Trophoblast cell (in vitro differentiated cells and primary cell): Measurements from ENCODE around the gene TPD52L1.
A peak's percentile ranks its signal among the peaks of the same experiment; 100 is the strongest.

ENCODE experiments used
- DNase-seq, 2 donors: peaks; one replicate each; pipeline ENCODE4 v3.0.0-alpha.2; 2016
- H2AFZ ChIP-seq: 2 replicates; pipeline ENCODE4 v1.6.1; 2013; ENCODE audit warnings: low read length, moderate library complexity, mild to moderate bottlenecking; ENCODE audit not compliant: insufficient read depth, poor library complexity
- H2AK5ac ChIP-seq: 2 replicates; pipeline ENCODE4 v1.6.1; 2013; ENCODE audit warnings: mild to moderate bottlenecking, low read length
- H2BK120ac ChIP-seq: 2 replicates; pipeline ENCODE4 v1.6.1; 2013; ENCODE audit warnings: low read length, mild to moderate bottlenecking, moderate library complexity; ENCODE audit not compliant: insufficient read depth, poor library complexity
- H2BK12ac ChIP-seq: 2 replicates; pipeline ENCODE4 v1.6.1; 2013; ENCODE audit warnings: mild to moderate bottlenecking, low read length, moderate library complexity
- H2BK5ac ChIP-seq: 2 replicates; pipeline ENCODE4 v1.6.1; 2013; ENCODE audit warnings: low read length, low read depth, moderate library complexity, mild to moderate bottlenecking; ENCODE audit not compliant: poor library complexity
- H3K14ac ChIP-seq: 2 replicates; pipeline ENCODE4 v1.6.1; 2013; ENCODE audit warnings: mild to moderate bottlenecking, low read length
- H3K18ac ChIP-seq: 2 replicates; pipeline ENCODE4 v1.6.1; 2013; ENCODE audit warnings: mild to moderate bottlenecking, low read length
- H3K23ac ChIP-seq: 2 replicates; pipeline ENCODE4 v1.6.1; 2013; ENCODE audit warnings: low read length
- H3K27ac ChIP-seq: 2 replicates; pipeline ENCODE4 v1.5.1; 2013; ENCODE audit warnings: low read depth, mild to moderate bottlenecking, inconsistent platforms, low read length, moderate library complexity
- H3K27me3 ChIP-seq: 2 replicates; pipeline ENCODE4 v1.6.1; 2013; ENCODE audit warnings: inconsistent platforms, mild to moderate bottlenecking, low read length, moderate library complexity; ENCODE audit not compliant: insufficient read depth
- H3K36me3 ChIP-seq, 2 experiments: 1 replicate in 1 of 2; 2 replicates in 1 of 2; pipeline ENCODE4 v1.6.1; 2013; ENCODE audit warnings: low read length in 2 of 2, mild to moderate bottlenecking in 2 of 2, moderate library complexity in 1 of 2; ENCODE audit not compliant: insufficient read depth in 2 of 2, control insufficient read depth in 1 of 2
- H3K4ac ChIP-seq: 2 replicates; pipeline ENCODE4 v1.6.1; 2013; ENCODE audit warnings: low read depth, mild to moderate bottlenecking, low read length, moderate library complexity
- H3K4me1 ChIP-seq, 2 experiments: 1 replicate in 1 of 2; 2 replicates in 1 of 2; pipeline ENCODE4 v1.6.1; 2013; ENCODE audit warnings: low read length in 2 of 2, mild to moderate bottlenecking in 2 of 2, moderate library complexity in 1 of 2; ENCODE audit not compliant: insufficient read depth in 2 of 2, control insufficient read depth in 1 of 2
- H3K4me2 ChIP-seq: 2 replicates; pipeline ENCODE4 v1.6.1; 2013; ENCODE audit warnings: inconsistent platforms, mild to moderate bottlenecking, low read length, moderate library complexity
- H3K4me3 ChIP-seq: 2 replicates; pipeline ENCODE4 v1.5.1; 2013; ENCODE audit warnings: mild to moderate bottlenecking, low read depth, low read length, inconsistent platforms
- H3K79me1 ChIP-seq: one replicate; pipeline ENCODE4 v1.6.1; 2013; ENCODE audit warnings: low read length
- H3K79me2 ChIP-seq: 2 replicates; pipeline ENCODE4 v1.6.1; 2013; ENCODE audit warnings: low read length, mild to moderate bottlenecking; ENCODE audit not compliant: control insufficient read depth, insufficient read depth, poor library complexity
- H3K9ac ChIP-seq: 2 replicates; pipeline ENCODE4 v1.6.1; 2013; ENCODE audit warnings: mild to moderate bottlenecking, low read length
- H3K9me3 ChIP-seq: 2 replicates; pipeline ENCODE4 v1.6.1; 2013; ENCODE audit warnings: low read depth, mild to moderate bottlenecking, control low read depth, inconsistent platforms, low read length; ENCODE audit not compliant: insufficient read depth
- H4K12ac ChIP-seq: 2 replicates; pipeline ENCODE4 v1.6.1; 2013; ENCODE audit warnings: low read depth, mild to moderate bottlenecking, low read length, moderate library complexity
- H4K8ac ChIP-seq: 2 replicates; pipeline ENCODE4 v1.6.1; 2013; ENCODE audit warnings: low read depth, mild to moderate bottlenecking, low read length, moderate library complexity
- H4K91ac ChIP-seq: one replicate; pipeline ENCODE4 v1.6.1; 2013; ENCODE audit warnings: low read depth, mild to moderate bottlenecking, low read length, moderate library complexity
- WGBS: extraction: QIAGEN DNeasy Blood & Tissue Kit; methylation state at CpG from one replicate; pipeline ENCODE4 v1.1.7; 2013; ENCODE audit warnings: missing lambda C conversion rate; ENCODE audit not compliant: insufficient read length, insufficient coverage; ENCODE audit errors: extremely low coverage; 5-methylcytosine and 5-hydroxymethylcytosine counted together

Gene TPD52L1

GRCh38 chr6:125273965-125274364, 120.4 kb downstream of the TPD52L1 start:
- WGBS: no CpG with 5 or more reads among the region's 7 CpGs

GRCh38 chr6:125274935-125275334, 121.4 kb downstream of the TPD52L1 start:
- no peak overlapping the region for H3K18ac ChIP-seq
- no peak overlapping the region for H2BK120ac ChIP-seq
- no peak overlapping the region for H3K4me3 ChIP-seq
- no peak overlapping the region for H2AK5ac ChIP-seq
- H3K79me1 ChIP-seq: no peaks in the 10 kb centered on the region
- peaks cover 6% of the 10 kb centered on the region for H3K9me3 ChIP-seq
- H4K12ac ChIP-seq: no peak overlapping the region
- no peaks in the 10 kb centered on the region for H3K4me1 ChIP-seq
- no peak overlapping the region for H3K4me2 ChIP-seq
- no CpG with 5 or more reads among the region's 3 CpGs for WGBS
- H3K79me2 ChIP-seq: no peaks in the 10 kb centered on the region
- no peak overlapping the region for H2BK12ac ChIP-seq
- H3K4ac ChIP-seq: no peak overlapping the region
- peaks cover 8 to 30% of the 10 kb centered on the region in 2 experiments for H3K36me3 ChIP-seq
- no peak overlapping the region for H4K91ac ChIP-seq
- H3K9ac ChIP-seq: no peak overlapping the region
- H3K14ac ChIP-seq: no peak overlapping the region
- no peak overlapping the region for H3K23ac ChIP-seq
- no peak overlapping the region for H2AFZ ChIP-seq
- H3K27ac ChIP-seq: no peak overlapping the region
- H4K8ac ChIP-seq: no peak overlapping the region
- H3K27me3 ChIP-seq: no peaks in the 10 kb centered on the region
- DNase-seq: no peak
- no peak overlapping the region for H2BK5ac ChIP-seq

More at GRCh38 chr6:125273965-125274364, 120.4 kb downstream of the TPD52L1 start:
- DNase-seq: peak; percentile 69 to 76
- no peak overlapping the region for H3K14ac ChIP-seq
- no peaks in the 10 kb centered on the region for H3K79me1 ChIP-seq
- no peak overlapping the region for H3K9ac ChIP-seq
- no peak overlapping the region for H2BK5ac ChIP-seq
- no peak overlapping the region for H3K27ac ChIP-seq
- no peak overlapping the region for H4K91ac ChIP-seq
- peaks cover 6 to 28% of the 10 kb centered on the region in 2 experiments for H3K36me3 ChIP-seq
- no peaks in the 10 kb centered on the region for H3K79me2 ChIP-seq
- H2AK5ac ChIP-seq: no peak overlapping the region
- no peak overlapping the region for H3K4me3 ChIP-seq
- H3K9me3 ChIP-seq: peaks cover 6% of the 10 kb centered on the region
- H2BK12ac ChIP-seq: no peak overlapping the region
- H3K4me2 ChIP-seq: no peak overlapping the region
- no peak overlapping the region for H3K18ac ChIP-seq
- H3K23ac ChIP-seq: no peak overlapping the region
- no peaks in the 10 kb centered on the region for H3K4me1 ChIP-seq
- no peak overlapping the region for H4K8ac ChIP-seq
- H2AFZ ChIP-seq: no peak overlapping the region
- no peak overlapping the region for H3K4ac ChIP-seq
- H3K27me3 ChIP-seq: no peaks in the 10 kb centered on the region
- no peak overlapping the region for H2BK120ac ChIP-seq
- no peak overlapping the region for H4K12ac ChIP-seq

GRCh38 chr6:125275779-125276178, 122.2 kb downstream of the TPD52L1 start:
- H2AFZ ChIP-seq: no peak overlapping the region
- no peak overlapping the region for H2BK120ac ChIP-seq
- WGBS: no CpG with 5 or more reads among the region's 3 CpGs

GRCh38 chr6:125277838-125278237, 124.3 kb downstream of the TPD52L1 start:
- H2BK120ac ChIP-seq: no peak overlapping the region
- H3K9ac ChIP-seq: no peak overlapping the region
- H3K36me3 ChIP-seq: peaks cover 11 to 20% of the 10 kb centered on the region in 2 experiments
- no peak overlapping the region for H2BK12ac ChIP-seq
- H3K18ac ChIP-seq: no peak overlapping the region
- no peak overlapping the region for H3K4ac ChIP-seq
- DNase-seq: no peak
- no peaks in the 10 kb centered on the region for H3K4me1 ChIP-seq
- H3K23ac ChIP-seq: no peak overlapping the region
- H4K91ac ChIP-seq: no peak overlapping the region
- WGBS: no CpG with 5 or more reads among the region's 1 CpG
- no peak overlapping the region for H4K12ac ChIP-seq
- no peak overlapping the region for H4K8ac ChIP-seq
- peaks cover 2% of the 10 kb centered on the region for H3K9me3 ChIP-seq
- H3K79me2 ChIP-seq: no peaks in the 10 kb centered on the region
- no peak overlapping the region for H2AFZ ChIP-seq
- no peaks in the 10 kb centered on the region for H3K27me3 ChIP-seq
- H3K4me2 ChIP-seq: no peak overlapping the region
- no peak overlapping the region for H2BK5ac ChIP-seq
- H3K79me1 ChIP-seq: no peaks in the 10 kb centered on the region
- H3K27ac ChIP-seq: no peak overlapping the region
- no peak overlapping the region for H3K14ac ChIP-seq
- no peak overlapping the region for H3K4me3 ChIP-seq
- H2AK5ac ChIP-seq: no peak overlapping the region

More at GRCh38 chr6:125275779-125276178, 122.2 kb downstream of the TPD52L1 start:
- no peak for DNase-seq
- H4K8ac ChIP-seq: no peak overlapping the region
- no peak overlapping the region for H2BK12ac ChIP-seq
- no peak overlapping the region for H2AK5ac ChIP-seq
- no peaks in the 10 kb centered on the region for H3K79me1 ChIP-seq
- H3K4me3 ChIP-seq: no peak overlapping the region
- H4K12ac ChIP-seq: no peak overlapping the region
- no peaks in the 10 kb centered on the region for H3K27me3 ChIP-seq
- H3K4me2 ChIP-seq: no peak overlapping the region
- H3K18ac ChIP-seq: no peak overlapping the region
- H3K27ac ChIP-seq: no peak overlapping the region
- no peak overlapping the region for H3K14ac ChIP-seq
- peaks cover 6% of the 10 kb centered on the region for H3K9me3 ChIP-seq
- H3K23ac ChIP-seq: no peak overlapping the region
- no peaks in the 10 kb centered on the region for H3K79me2 ChIP-seq
- H4K91ac ChIP-seq: no peak overlapping the region
- H2BK5ac ChIP-seq: no peak overlapping the region
- H3K9ac ChIP-seq: no peak overlapping the region
- no peaks in the 10 kb centered on the region for H3K4me1 ChIP-seq
- peaks cover 14 to 32% of the 10 kb centered on the region in 2 experiments for H3K36me3 ChIP-seq
- no peak overlapping the region for H3K4ac ChIP-seq
